CD4-positive, alpha-beta T cell (primary cell): ENCODE measurements around the gene TFAP2C. TPM values are rescaled to one million over a fixed set of nuclear protein-coding genes. Genes with fewer than 3 reads are reported as not detected.

Experiments used
- ATAC-seq: fragments of 200-7000 bp; cut with Tn5 transposase; one replicate; pipeline ENCODE4 v1.10.0; 2022; ENCODE audit warnings: mild to moderate bottlenecking; ENCODE audit not compliant: poor library complexity
- CTCF ChIA-PET: fragments of 350-600 bp; sonication (Branson Sonifier 250); formaldehyde crosslinking; loops from one replicate; lab custom pipeline; 2021; ENCODE audit warnings: antibody characterized with exemption, inconsistent platforms; lab: Charles Lee
- POLR2A ChIA-PET: fragments of 350-600 bp; sonication (Branson Sonifier 250); formaldehyde crosslinking; loops from one replicate; lab custom pipeline; 2021; ENCODE audit warnings: antibody characterized with exemption, inconsistent platforms; lab: Charles Lee
- DNase-seq, 14 experiments: peaks; one replicate each; pipeline ENCODE4 v3.0.0-alpha.2; 2013 to 2020; ENCODE audit warnings: mixed read lengths in 2 of 14
- H3K27ac ChIP-seq, 2 donors: one replicate each; pipeline versions ENCODE4 v1.5.1 to v1.7.0; 2013; ENCODE audit warnings: low read length in 2 of 2, low read depth in 1 of 2, mild to moderate bottlenecking in 1 of 2
- H3K27me3 ChIP-seq, 2 experiments: 1 replicate in 1 of 2; 2 replicates in 1 of 2; pipeline versions ENCODE4 v1.6.1 to v1.7.0; 2013; ENCODE audit warnings: low read length in 2 of 2, control low read depth in 1 of 2, mild to moderate bottlenecking in 1 of 2, moderate library complexity in 1 of 2; ENCODE audit not compliant: insufficient read depth in 2 of 2, control insufficient read depth in 1 of 2
- H3K36me3 ChIP-seq: one replicate; pipeline ENCODE4 v1.6.1; 2013; ENCODE audit warnings: low read length, control low read depth; ENCODE audit not compliant: insufficient read depth
- H3K4me1 ChIP-seq: one replicate; pipeline ENCODE4 v1.6.1; 2013; ENCODE audit warnings: low read length, control low read depth; ENCODE audit not compliant: insufficient read depth
- H3K4me3 ChIP-seq: one replicate; pipeline ENCODE4 v1.5.1; 2013; ENCODE audit warnings: mild to moderate bottlenecking, low read length, moderate library complexity
- H3K9me3 ChIP-seq, 2 experiments: 1 replicate in 1 of 2; 2 replicates in 1 of 2; pipeline versions ENCODE4 v1.6.1 to v1.7.0; 2013; ENCODE audit warnings: low read length in 2 of 2, mild to moderate bottlenecking in 2 of 2, control low read depth in 1 of 2, moderate library complexity in 1 of 2; ENCODE audit not compliant: control insufficient read depth in 1 of 2, insufficient read depth in 1 of 2
- H3K27ac Mint-ChIP-seq: one replicate; pipeline ENCODE4 v1.8.0; 2020; ENCODE audit warnings: mixed read lengths
- H3K27me3 Mint-ChIP-seq: one replicate; pipeline ENCODE4 v1.8.0; 2021; ENCODE audit warnings: mixed read lengths
- H3K36me3 Mint-ChIP-seq: one replicate; pipeline ENCODE4 v1.8.0; 2021; ENCODE audit warnings: low read depth, mixed read lengths
- H3K4me1 Mint-ChIP-seq: one replicate; pipeline ENCODE4 v1.8.0; 2021; ENCODE audit warnings: low read depth, mixed read lengths
- H3K4me3 Mint-ChIP-seq: one replicate; pipeline ENCODE4 v1.8.0; 2020; ENCODE audit warnings: mild to moderate bottlenecking, mixed read lengths
- H3K9me3 Mint-ChIP-seq: one replicate; pipeline ENCODE4 v1.8.0; 2020; ENCODE audit warnings: mixed read lengths
- intact Hi-C, 2 experiments: fragments of 100-400 bp; cut with DNase I in 1 of 2; cut with micrococcal nuclease in 1 of 2; formaldehyde crosslinking; loops; one replicate each; pipeline versions ENCODE4 v1.15.1 to v1.9.0; 2023 to 2025; cut with DNase I, micrococcal nuclease
- total RNA-seq, 174 experiments: library from RNA in 2 of 174; stranded (reverse) in 2 of 174; gene quantifications; one replicate each; pipeline ENCODE4 v1.2.3 and lab custom pipeline; 2021 to 2026
- TF ChIP-seq, protein P1 (sequence below): fragments of 200-600 bp; IDR thresholded peaks from one replicate; pipeline ENCODE4 v1.8.0; 2022; ENCODE audit warnings: antibody characterized with exemption, mild to moderate bottlenecking

TFAP2C gene
- total RNA-seq, 2 experiments from 2014 or later, result not detected

- H3K4me1 Mint-ChIP-seq, result peaks cover 11% of the 10 kb centered on the region
- no peak for ATAC-seq
- Histone ChIP-seq H3K9me3 (peaks cover 0 to 29% of the 10 kb centered on the region in 2 experiments), H3K4me3 (no peak overlapping the region), H3K27ac (no peak overlapping the region), H3K36me3 (no peaks in the 10 kb centered on the region), H3K4me1 (peaks cover 15% of the 10 kb centered on the region), H3K27me3 (peaks cover 43 to 57% of the 10 kb centered on the region in 2 experiments)
- H3K27me3 Mint-ChIP-seq, result peaks cover 56% of the 10 kb centered on the region
- CTCF ChIA-PET, result no interaction called here
- no peak overlapping the region for H3K27ac Mint-ChIP-seq
- TF ChIP-seq, protein P1, sequence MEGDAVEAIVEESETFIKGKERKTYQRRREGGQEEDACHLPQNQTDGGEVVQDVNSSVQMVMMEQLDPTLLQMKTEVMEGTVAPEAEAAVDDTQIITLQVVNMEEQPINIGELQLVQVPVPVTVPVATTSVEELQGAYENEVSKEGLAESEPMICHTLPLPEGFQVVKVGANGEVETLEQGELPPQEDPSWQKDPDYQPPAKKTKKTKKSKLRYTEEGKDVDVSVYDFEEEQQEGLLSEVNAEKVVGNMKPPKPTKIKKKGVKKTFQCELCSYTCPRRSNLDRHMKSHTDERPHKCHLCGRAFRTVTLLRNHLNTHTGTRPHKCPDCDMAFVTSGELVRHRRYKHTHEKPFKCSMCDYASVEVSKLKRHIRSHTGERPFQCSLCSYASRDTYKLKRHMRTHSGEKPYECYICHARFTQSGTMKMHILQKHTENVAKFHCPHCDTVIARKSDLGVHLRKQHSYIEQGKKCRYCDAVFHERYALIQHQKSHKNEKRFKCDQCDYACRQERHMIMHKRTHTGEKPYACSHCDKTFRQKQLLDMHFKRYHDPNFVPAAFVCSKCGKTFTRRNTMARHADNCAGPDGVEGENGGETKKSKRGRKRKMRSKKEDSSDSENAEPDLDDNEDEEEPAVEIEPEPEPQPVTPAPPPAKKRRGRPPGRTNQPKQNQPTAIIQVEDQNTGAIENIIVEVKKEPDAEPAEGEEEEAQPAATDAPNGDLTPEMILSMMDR, result no peak
- intact Hi-C loops, result no loop called here
- H3K9me3 Mint-ChIP-seq, result no peaks in the 10 kb centered on the region
- POLR2A ChIA-PET, result no interaction called here
- no peak for DNase-seq
- H3K4me3 Mint-ChIP-seq, result no peak overlapping the region
- no peaks in the 10 kb centered on the region for H3K36me3 Mint-ChIP-seq
Measured at GRCh38 chr20:56631990-56632327, 2.9 kb downstream of the TFAP2C start.

DNA sequence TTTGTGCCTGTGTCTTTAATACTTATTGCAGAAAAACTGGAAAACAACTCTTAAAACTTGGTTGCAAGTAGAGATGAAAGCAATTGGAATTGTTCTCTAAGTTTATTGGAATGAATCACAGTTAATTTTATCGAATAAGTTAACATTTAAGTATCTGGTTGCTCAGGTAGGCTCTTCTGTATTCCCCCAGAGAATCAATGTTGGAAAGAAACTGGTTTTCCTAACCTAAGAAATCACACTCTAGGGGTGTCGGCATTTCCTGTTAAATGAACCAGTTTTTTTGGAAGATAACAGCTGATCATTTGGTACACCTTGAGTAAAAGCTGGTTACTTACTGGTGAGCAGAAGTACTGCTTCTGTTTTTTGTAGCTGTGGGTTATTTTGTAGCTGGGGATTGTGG, 5.2 kb downstream of the TFAP2C start:
- Mint-ChIP-seq H3K27ac (no peak overlapping the region), H3K4me1 (peaks cover 5% of the 10 kb centered on the region), H3K36me3 (no peaks in the 10 kb centered on the region), H3K9me3 (no peaks in the 10 kb centered on the region), H3K4me3 (no peak overlapping the region), H3K27me3 (peaks cover 57% of the 10 kb centered on the region)
- intact Hi-C loops, result no loop called here
- POLR2A ChIA-PET, result no interaction called here
- DNase-seq (no peak), ATAC-seq (no peak)
- H3K27me3 ChIP-seq, result peaks cover 25 to 35% of the 10 kb centered on the region in 2 experiments
- no peaks in the 10 kb centered on the region for H3K36me3 ChIP-seq
- CTCF ChIA-PET, result no interaction called here
- no peak overlapping the region for H3K4me3 ChIP-seq
- peaks cover 0 to 23% of the 10 kb centered on the region in 2 experiments for H3K9me3 ChIP-seq
- TF ChIP-seq, protein P1, result no peak
- H3K27ac ChIP-seq, result no peak overlapping the region
- peaks cover 4% of the 10 kb centered on the region for H3K4me1 ChIP-seq

GRCh38 chr20:56634735-56635385, 5.8 kb downstream of the TFAP2C start:
- H3K27me3 Mint-ChIP-seq, result peaks cover 60% of the 10 kb centered on the region
- no peak for ATAC-seq
- Histone ChIP-seq H3K27ac (no peak overlapping the region), H3K27me3 (peaks cover 20 to 30% of the 10 kb centered on the region in 2 experiments), H3K9me3 (peaks cover 0 to 17% of the 10 kb centered on the region in 2 experiments), H3K4me1 (no peaks in the 10 kb centered on the region), H3K4me3 (no peak overlapping the region), H3K36me3 (no peaks in the 10 kb centered on the region)
- POLR2A ChIA-PET, result no interaction called here
- no peak for DNase-seq
- peaks cover 5% of the 10 kb centered on the region for H3K4me1 Mint-ChIP-seq
- no peaks in the 10 kb centered on the region for H3K9me3 Mint-ChIP-seq
- no peak overlapping the region for H3K4me3 Mint-ChIP-seq
- TF ChIP-seq, protein P1, result no peak
- intact Hi-C loops, result no loop called here
- no peaks in the 10 kb centered on the region for H3K36me3 Mint-ChIP-seq
- CTCF ChIA-PET, result no interaction called here
- no peak overlapping the region for H3K27ac Mint-ChIP-seq
